Esophagus squamous epithelium (tissue), 4 donors: ENCODE results near the gene CES5A.

ENCODE experiments used
- CTCF ChIP-seq, 6 experiments: fragments of 450-650 bp in 4 of 6; fragments of 200-600 bp in 2 of 6; sonication (generic) in 2 of 6; IDR thresholded peaks; one replicate each; pipeline ENCODE4 v1.5.1; 2016 to 2019; ENCODE audit warnings: antibody characterized with exemption in 6 of 6, mild to moderate bottlenecking in 4 of 6, moderate library complexity in 4 of 6
- POLR2A ChIP-seq, 4 donors: fragments of 450-650 bp; IDR thresholded peaks; one replicate each; pipeline ENCODE4 v1.6.1; 2017; ENCODE audit warnings: antibody characterized with exemption in 4 of 4, mild to moderate bottlenecking in 4 of 4, moderate library complexity in 3 of 4

- TF ChIP-seq CTCF (IDR thresholded peaks at IDR 0.05) = no peak
- no peak for TF ChIP-seq POLR2A (IDR thresholded peaks at IDR 0.05)
These were observed 6.2 kb downstream of the CES5A start for GRCh38 chr16:55868980-55869379.
